Stimulated activated CD8-positive, alpha-beta memory T cell treated with anti-CD3 and anti-CD28 coated beads, Interleukin-15, amount 100 ng/mL, for 24 hours (primary cell): ENCODE data around the gene TRIM63.

Experiments
- DNase-seq: peaks from one replicate; pipeline ENCODE4 v3.0.0-alpha.2; 2020; ENCODE audit warnings: low read depth

Gene TRIM63

GRCh38 chr1:26055041-26055440 is 12.4 kb downstream of the TRIM63 start:
- DNase-seq, result no peak

GRCh38 chr1:26053718-26054560 is 13.5 kb downstream of the TRIM63 start:
- DNase-seq, result no peak

- no peak for DNase-seq
These were observed 17.2 kb downstream of the TRIM63 start for GRCh38 chr1:26050248-26050640.

- no peak for DNase-seq
These were observed 17.7 kb downstream of the TRIM63 start for GRCh38 chr1:26049531-26050247.

- DNase-seq, result no peak
These were observed 20.1 kb downstream of the TRIM63 start for GRCh38 chr1:26047278-26047874.

GRCh38 chr1:26046246-26047095 is 21.0 kb downstream of the TRIM63 start:
- DNase-seq, result no peak

- no peak for DNase-seq
These were observed 21.6 kb downstream of the TRIM63 start, which contains the start of gene SLC30A2 for GRCh38 chr1:26045722-26046245. Gene SLC30A2 (minus strand): TSS chr1:26046118. CDS start chr1:26045896, 222 bp downstream.

GRCh38 chr1:26044971-26045721 is 22.3 kb downstream of the TRIM63 start:
- no peak for DNase-seq

- DNase-seq, result no peak
These were observed 23.0 kb downstream of the TRIM63 start for GRCh38 chr1:26044414-26044813.

GRCh38 chr1:26043765-26044164 is 23.7 kb downstream of the TRIM63 start:
- no peak for DNase-seq

GRCh38 chr1:26041978-26042377 is 25.5 kb downstream of the TRIM63 start:
- DNase-seq, result no peak

GRCh38 chr1:26041401-26041800 is 26.0 kb downstream of the TRIM63 start:
- DNase-seq, result no peak

GRCh38 chr1:26038904-26039303 is 28.5 kb downstream of the TRIM63 start:
- no peak for DNase-seq

GRCh38 chr1:26038477-26038876 is 29.0 kb downstream of the TRIM63 start:
- no peak for DNase-seq

GRCh38 chr1:26037904-26038303 is 29.5 kb downstream of the TRIM63 start:
- no peak for DNase-seq

- DNase-seq, result no peak
These were observed 30.6 kb downstream of the TRIM63 start for GRCh38 chr1:26036756-26037281.

- DNase-seq, result peak; percentile 74
These were observed 31.3 kb downstream of the TRIM63 start for GRCh38 chr1:26035959-26036755.

- peak; percentile 69 for DNase-seq
These were observed 32.0 kb downstream of the TRIM63 start for GRCh38 chr1:26035203-26035958.
